ENCODE measurements around the gene HIRA. TPM values are rescaled to one million over a fixed set of nuclear protein-coding genes. Genes with fewer than 3 reads are reported as not detected.

Gene HIRA
- total RNA-seq, 1 experiment from 2014 or later = 51.0 TPM

- no peaks in the 10 kb centered on the region for H3K27me3 Mint-ChIP-seq (ENCODE audit: low read depth)
- no peak; the same call in 1 of the 2 replicates for ATAC-seq
- ChIA-PET CTCF (no interaction called here), POLR2A (interaction anchor here (2.1 kb wide), 1 partner anchor 17 kb away, joined by 13 read pairs; the partner anchor contains the start of gene C22orf39)
- TF ChIP-seq ZNF138 (CRISPR knock-in tag; conservative IDR thresholded peaks at IDR 0.05) = no peak
- TF ChIP-seq PRDM15 (CRISPR knock-in tag; IDR thresholded peaks at IDR 0.05) = peak; percentile 86
- TF ChIP-seq ZNF512 (CRISPR knock-in tag; IDR thresholded peaks at IDR 0.05; ENCODE audit: borderline replicate concordance) = no peak
- H3K36me3 Mint-ChIP-seq = peaks cover 4% of the 10 kb centered on the region
- peak overlapping the region; percentile 84 for H3K4me3 Mint-ChIP-seq
- H3K27ac Mint-ChIP-seq = peak overlapping the region; percentile 10
- peaks cover 20% of the 10 kb centered on the region for H3K4me1 Mint-ChIP-seq
- no peak for DNase-seq (ENCODE audit: low spot score)
- no peaks in the 10 kb centered on the region for H3K9me3 Mint-ChIP-seq
Measured at GRCh38 chr22:19429950-19430889, 1.3 kb downstream of the HIRA start.

DNA sequence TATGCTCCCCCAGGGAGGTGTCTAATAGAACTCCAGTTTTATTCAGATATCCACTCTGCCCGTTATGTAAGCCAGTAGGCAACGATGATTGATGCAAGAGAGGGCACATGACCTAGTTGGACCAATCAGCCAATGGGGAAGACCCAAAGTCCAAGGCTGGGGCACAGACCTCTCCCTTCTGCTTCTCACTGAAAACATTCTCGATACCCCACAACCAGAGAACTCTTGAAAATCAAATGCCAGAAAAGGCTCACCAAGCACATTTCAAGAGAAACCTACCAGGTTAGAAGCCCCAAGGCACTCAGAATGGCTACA is 7.4 kb downstream of the HIRA start:
- Mint-ChIP-seq H3K9me3 (no peaks in the 10 kb centered on the region), H3K4me3 (no peak overlapping the region), H3K27ac (no peak overlapping the region), H3K36me3 (no peaks in the 10 kb centered on the region; the same call in 1 of the 2 replicates), H3K4me1 (peaks cover 38% of the 10 kb centered on the region), H3K27me3 (ENCODE audit: low read depth) (no peaks in the 10 kb centered on the region)
- TF ChIP-seq FOXJ3 (CRISPR knock-in tag; IDR thresholded peaks at IDR 0.05; ENCODE audit: borderline replicate concordance) (no peak), USF1 (CRISPR knock-in tag; IDR thresholded peaks at IDR 0.05) (peak; percentile 50)
- ATAC-seq (no peak), DNase-seq (ENCODE audit: low spot score) (no peak)
- POLR2A ChIA-PET = no interaction called here
- CTCF ChIA-PET = interaction anchor here (0.6 kb wide), 1 partner anchor 112 kb away, joined by 4 read pairs; no protein-coding TSS in a partner anchor

DNA sequence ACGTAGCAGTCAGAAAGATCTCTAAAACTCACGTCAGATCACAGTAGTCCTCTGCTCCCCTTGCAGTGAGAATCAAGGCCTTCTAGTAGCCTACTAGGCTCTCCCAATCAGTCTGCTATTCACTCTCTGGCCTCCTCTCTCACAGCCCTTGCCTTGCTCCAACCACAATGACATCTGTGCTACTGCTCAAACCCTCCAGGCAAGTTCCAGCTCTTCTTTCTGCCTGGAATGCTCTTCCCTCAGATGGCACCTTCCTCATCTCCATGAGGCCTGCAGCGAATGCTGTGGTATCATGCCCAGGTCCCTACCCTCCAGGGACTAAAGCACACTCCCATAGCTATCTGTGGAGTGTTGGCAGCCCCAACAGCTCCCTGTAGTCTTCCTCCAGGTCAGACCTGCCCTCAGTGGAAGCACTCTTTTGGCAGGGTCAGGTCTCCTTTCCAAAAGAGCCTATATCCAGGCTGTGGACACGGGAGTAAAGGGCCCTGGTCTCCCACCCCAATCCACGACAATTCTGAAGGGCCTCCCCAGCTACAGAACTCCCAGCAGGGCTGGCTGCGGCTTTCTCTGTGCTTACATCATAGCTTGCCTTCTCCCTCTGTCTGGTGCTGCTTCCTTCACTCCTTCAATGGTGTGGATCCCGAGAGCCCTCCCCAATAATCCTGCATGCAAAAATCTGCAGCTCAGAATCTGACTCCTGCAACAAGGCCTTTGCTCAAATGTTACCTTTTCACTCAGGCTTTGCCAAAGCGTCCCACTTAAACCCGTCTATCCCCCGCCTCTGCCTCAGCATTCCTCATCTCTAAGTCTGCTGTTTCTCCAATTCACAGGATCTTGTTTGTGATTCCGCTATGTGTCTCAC is 8.9 kb downstream of the HIRA start:
- Mint-ChIP-seq H3K9me3 (peaks cover 4% of the 10 kb centered on the region), H3K27me3 (ENCODE audit: low read depth) (no peaks in the 10 kb centered on the region), H3K27ac (peak overlapping the region; percentile 65), H3K36me3 (peaks cover 4% of the 10 kb centered on the region), H3K4me1 (peaks cover 40% of the 10 kb centered on the region), H3K4me3 (no peak overlapping the region)
- no peak; the same call in 1 of the 2 replicates for ATAC-seq
- CTCF ChIA-PET = interaction anchor here (1.3 kb wide), 1 partner anchor 207 kb away, joined by 4 read pairs; no protein-coding TSS in a partner anchor
- POLR2A ChIA-PET = interaction anchor here (0.5 to 1.3 kb wide), 2 partner anchors 9 to 319 kb away, joined by 4 to 5 read pairs; partner anchors contain the start of genes HIRA and MRPL40
- DNase-seq (ENCODE audit: low spot score) = no peak
- no peak for TF ChIP-seq ZNF423 (CRISPR knock-in tag; IDR thresholded peaks at IDR 0.05)
- TF ChIP-seq, protein P1, sequence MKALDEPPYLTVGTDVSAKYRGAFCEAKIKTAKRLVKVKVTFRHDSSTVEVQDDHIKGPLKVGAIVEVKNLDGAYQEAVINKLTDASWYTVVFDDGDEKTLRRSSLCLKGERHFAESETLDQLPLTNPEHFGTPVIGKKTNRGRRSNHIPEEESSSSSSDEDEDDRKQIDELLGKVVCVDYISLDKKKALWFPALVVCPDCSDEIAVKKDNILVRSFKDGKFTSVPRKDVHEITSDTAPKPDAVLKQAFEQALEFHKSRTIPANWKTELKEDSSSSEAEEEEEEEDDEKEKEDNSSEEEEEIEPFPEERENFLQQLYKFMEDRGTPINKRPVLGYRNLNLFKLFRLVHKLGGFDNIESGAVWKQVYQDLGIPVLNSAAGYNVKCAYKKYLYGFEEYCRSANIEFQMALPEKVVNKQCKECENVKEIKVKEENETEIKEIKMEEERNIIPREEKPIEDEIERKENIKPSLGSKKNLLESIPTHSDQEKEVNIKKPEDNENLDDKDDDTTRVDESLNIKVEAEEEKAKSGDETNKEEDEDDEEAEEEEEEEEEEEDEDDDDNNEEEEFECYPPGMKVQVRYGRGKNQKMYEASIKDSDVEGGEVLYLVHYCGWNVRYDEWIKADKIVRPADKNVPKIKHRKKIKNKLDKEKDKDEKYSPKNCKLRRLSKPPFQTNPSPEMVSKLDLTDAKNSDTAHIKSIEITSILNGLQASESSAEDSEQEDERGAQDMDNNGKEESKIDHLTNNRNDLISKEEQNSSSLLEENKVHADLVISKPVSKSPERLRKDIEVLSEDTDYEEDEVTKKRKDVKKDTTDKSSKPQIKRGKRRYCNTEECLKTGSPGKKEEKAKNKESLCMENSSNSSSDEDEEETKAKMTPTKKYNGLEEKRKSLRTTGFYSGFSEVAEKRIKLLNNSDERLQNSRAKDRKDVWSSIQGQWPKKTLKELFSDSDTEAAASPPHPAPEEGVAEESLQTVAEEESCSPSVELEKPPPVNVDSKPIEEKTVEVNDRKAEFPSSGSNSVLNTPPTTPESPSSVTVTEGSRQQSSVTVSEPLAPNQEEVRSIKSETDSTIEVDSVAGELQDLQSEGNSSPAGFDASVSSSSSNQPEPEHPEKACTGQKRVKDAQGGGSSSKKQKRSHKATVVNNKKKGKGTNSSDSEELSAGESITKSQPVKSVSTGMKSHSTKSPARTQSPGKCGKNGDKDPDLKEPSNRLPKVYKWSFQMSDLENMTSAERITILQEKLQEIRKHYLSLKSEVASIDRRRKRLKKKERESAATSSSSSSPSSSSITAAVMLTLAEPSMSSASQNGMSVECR (CRISPR knock-in tag; IDR thresholded peaks at IDR 0.05; ENCODE audit: borderline replicate concordance) = no peak
- no peak for TF ChIP-seq SMAD3 (CRISPR knock-in tag; IDR thresholded peaks at IDR 0.05; ENCODE audit: borderline replicate concordance)
- TF ChIP-seq, protein P2, sequence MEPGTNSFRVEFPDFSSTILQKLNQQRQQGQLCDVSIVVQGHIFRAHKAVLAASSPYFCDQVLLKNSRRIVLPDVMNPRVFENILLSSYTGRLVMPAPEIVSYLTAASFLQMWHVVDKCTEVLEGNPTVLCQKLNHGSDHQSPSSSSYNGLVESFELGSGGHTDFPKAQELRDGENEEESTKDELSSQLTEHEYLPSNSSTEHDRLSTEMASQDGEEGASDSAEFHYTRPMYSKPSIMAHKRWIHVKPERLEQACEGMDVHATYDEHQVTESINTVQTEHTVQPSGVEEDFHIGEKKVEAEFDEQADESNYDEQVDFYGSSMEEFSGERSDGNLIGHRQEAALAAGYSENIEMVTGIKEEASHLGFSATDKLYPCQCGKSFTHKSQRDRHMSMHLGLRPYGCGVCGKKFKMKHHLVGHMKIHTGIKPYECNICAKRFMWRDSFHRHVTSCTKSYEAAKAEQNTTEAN (CRISPR knock-in tag; IDR thresholded peaks at IDR 0.05) = no peak
- TF ChIP-seq NR2C2 (CRISPR knock-in tag; IDR thresholded peaks at IDR 0.05) = no peak
- TF ChIP-seq TCF7 (CRISPR knock-in tag; IDR thresholded peaks at IDR 0.05; ENCODE audit: low read depth) = no peak
- TF ChIP-seq CREB1 (CRISPR knock-in tag; IDR thresholded peaks at IDR 0.05) = no peak
- TF ChIP-seq ELF4 (CRISPR knock-in tag; IDR thresholded peaks at IDR 0.05; ENCODE audit: low read depth) = no peak
- TF ChIP-seq ATF2 (CRISPR knock-in tag; IDR thresholded peaks at IDR 0.05; ENCODE audit: borderline replicate concordance, low read depth) = no peak
